ENCODE data around the gene CHAD.

DNA sequence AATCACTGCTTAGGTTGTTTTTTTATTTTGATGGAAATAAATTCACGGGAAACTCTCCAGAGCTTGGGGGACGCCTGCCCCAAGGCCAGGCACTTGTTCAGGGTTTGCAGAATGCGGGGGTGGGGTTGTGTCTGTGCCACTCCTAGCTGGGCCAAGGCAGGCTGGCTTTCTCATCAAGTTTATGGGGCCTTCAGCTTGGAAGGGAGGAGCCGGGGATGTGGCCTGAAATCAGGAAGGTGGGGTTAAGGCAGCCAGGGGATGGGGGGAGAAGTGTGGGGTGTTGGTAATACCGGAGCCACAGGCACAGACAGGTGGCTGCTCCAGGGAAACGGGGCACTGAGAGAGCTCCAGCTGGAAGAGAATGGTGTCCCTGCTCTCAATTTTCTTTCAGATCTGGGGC lies 1.7 kb upstream of the CHAD start:
- TF ChIP-seq POLR2AphosphoS5 (IDR thresholded peaks at IDR 0.05) (no peak), POLR2A (IDR thresholded peaks at IDR 0.05) (no peak), EP300 (IDR thresholded peaks at IDR 0.05) (no peak)
- TF ChIP-seq, protein P1, sequence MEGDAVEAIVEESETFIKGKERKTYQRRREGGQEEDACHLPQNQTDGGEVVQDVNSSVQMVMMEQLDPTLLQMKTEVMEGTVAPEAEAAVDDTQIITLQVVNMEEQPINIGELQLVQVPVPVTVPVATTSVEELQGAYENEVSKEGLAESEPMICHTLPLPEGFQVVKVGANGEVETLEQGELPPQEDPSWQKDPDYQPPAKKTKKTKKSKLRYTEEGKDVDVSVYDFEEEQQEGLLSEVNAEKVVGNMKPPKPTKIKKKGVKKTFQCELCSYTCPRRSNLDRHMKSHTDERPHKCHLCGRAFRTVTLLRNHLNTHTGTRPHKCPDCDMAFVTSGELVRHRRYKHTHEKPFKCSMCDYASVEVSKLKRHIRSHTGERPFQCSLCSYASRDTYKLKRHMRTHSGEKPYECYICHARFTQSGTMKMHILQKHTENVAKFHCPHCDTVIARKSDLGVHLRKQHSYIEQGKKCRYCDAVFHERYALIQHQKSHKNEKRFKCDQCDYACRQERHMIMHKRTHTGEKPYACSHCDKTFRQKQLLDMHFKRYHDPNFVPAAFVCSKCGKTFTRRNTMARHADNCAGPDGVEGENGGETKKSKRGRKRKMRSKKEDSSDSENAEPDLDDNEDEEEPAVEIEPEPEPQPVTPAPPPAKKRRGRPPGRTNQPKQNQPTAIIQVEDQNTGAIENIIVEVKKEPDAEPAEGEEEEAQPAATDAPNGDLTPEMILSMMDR (IDR thresholded peaks at IDR 0.05) = no peak

All from sigmoid colon (tissue), 4 donors.